OCI-LY1 (cell line): Measurements from ENCODE around the gene PRKAR2B.
A peak's percentile ranks its signal among the peaks of the same experiment; 100 is the strongest.

Experiments
- H2AFZ ChIP-seq: fragments of 200-600 bp; sonication (generic), shearing (Covaris generic); 2 replicates; pipeline ENCODE4 v1.6.0; 2014; ENCODE audit warnings: antibody characterized with exemption, mild to moderate bottlenecking, low read length
- H3F3A ChIP-seq: fragments of 200-600 bp; sonication (generic), shearing (Covaris generic); 2 replicates; pipeline ENCODE4 v1.6.0; 2014; ENCODE audit warnings: mild to moderate bottlenecking, antibody characterized with exemption, low read length, moderate library complexity; ENCODE audit not compliant: insufficient read depth
- H3K27ac ChIP-seq: fragments of 200-600 bp; sonication (generic); 2 replicates; pipeline ENCODE4 v1.5.1; 2014; ENCODE audit warnings: low read length, mixed run types, mild to moderate bottlenecking, low read depth; ENCODE audit not compliant: poor library complexity, severe bottlenecking
- H3K27me3 ChIP-seq: fragments of 200-600 bp; sonication (generic); 2 replicates; pipeline ENCODE4 v1.6.0; 2014; ENCODE audit warnings: antibody characterized with exemption, mild to moderate bottlenecking, low read length, moderate library complexity; ENCODE audit not compliant: insufficient read depth
- H3K36me3 ChIP-seq: fragments of 200-600 bp; sonication (generic); 2 replicates; pipeline ENCODE4 v1.6.1; 2014; ENCODE audit warnings: mild to moderate bottlenecking, antibody characterized with exemption, low read length, moderate library complexity, mixed read lengths; ENCODE audit not compliant: insufficient read depth
- H3K4me1 ChIP-seq: fragments of 200-600 bp; sonication (generic); 2 replicates; pipeline ENCODE4 v1.5.1; 2014; ENCODE audit warnings: mild to moderate bottlenecking, low read length, moderate library complexity; ENCODE audit not compliant: insufficient read depth, severe bottlenecking
- H3K4me2 ChIP-seq: fragments of 200-600 bp; sonication (generic), shearing (Covaris generic); 2 replicates; pipeline ENCODE4 v1.6.1; 2014; ENCODE audit warnings: low read length
- H3K4me3 ChIP-seq: fragments of 200-600 bp; sonication (generic); 2 replicates; pipeline ENCODE4 v1.5.1; 2014; ENCODE audit warnings: low read length, low read depth, mild to moderate bottlenecking, mixed read lengths; ENCODE audit not compliant: poor library complexity, severe bottlenecking
- H3K79me2 ChIP-seq: fragments of 200-600 bp; shearing (Covaris generic); 2 replicates; pipeline ENCODE4 v1.6.1; 2016; ENCODE audit warnings: mixed run types, low read length, mixed read lengths; ENCODE audit not compliant: insufficient read depth
- H3K9ac ChIP-seq: fragments of 200-600 bp; sonication (generic), shearing (Covaris generic); 2 replicates; pipeline ENCODE4 v1.6.1; 2014; ENCODE audit warnings: mild to moderate bottlenecking, low read length, mixed read lengths
- H3K9me2 ChIP-seq: fragments of 200-600 bp; sonication (generic), shearing (Covaris generic); 2 replicates; pipeline ENCODE4 v1.6.1; 2014; ENCODE audit warnings: low read depth, mild to moderate bottlenecking, low read length, mixed read lengths
- H3K9me3 ChIP-seq: fragments of 200-600 bp; shearing (Covaris generic); 2 replicates; pipeline ENCODE4 v1.6.1; 2014; ENCODE audit warnings: low read length, mixed read lengths
- H4K20me1 ChIP-seq: fragments of 200-600 bp; sonication (generic), shearing (Covaris generic); 2 replicates; pipeline ENCODE4 v1.6.0; 2016; ENCODE audit warnings: mild to moderate bottlenecking, low read length; ENCODE audit not compliant: insufficient read depth
- EZH2 ChIP-seq: fragments of 200-600 bp; sonication (generic), shearing (Covaris generic); IDR thresholded peaks from 2 replicates; pipeline ENCODE4 v1.8.0; 2017; ENCODE audit warnings: borderline replicate concordance, mixed run types, mild to moderate bottlenecking, antibody characterized with exemption, low read length, moderate library complexity, mixed read lengths
- TF ChIP-seq, protein P1 (sequence below): fragments of 200-600 bp; sonication (generic), shearing (Covaris generic); IDR thresholded peaks from 2 replicates; pipeline ENCODE4 v1.5.1; 2017; ENCODE audit warnings: mild to moderate bottlenecking, antibody characterized with exemption, low read length, moderate library complexity, mixed read lengths

Gene PRKAR2B

DNA sequence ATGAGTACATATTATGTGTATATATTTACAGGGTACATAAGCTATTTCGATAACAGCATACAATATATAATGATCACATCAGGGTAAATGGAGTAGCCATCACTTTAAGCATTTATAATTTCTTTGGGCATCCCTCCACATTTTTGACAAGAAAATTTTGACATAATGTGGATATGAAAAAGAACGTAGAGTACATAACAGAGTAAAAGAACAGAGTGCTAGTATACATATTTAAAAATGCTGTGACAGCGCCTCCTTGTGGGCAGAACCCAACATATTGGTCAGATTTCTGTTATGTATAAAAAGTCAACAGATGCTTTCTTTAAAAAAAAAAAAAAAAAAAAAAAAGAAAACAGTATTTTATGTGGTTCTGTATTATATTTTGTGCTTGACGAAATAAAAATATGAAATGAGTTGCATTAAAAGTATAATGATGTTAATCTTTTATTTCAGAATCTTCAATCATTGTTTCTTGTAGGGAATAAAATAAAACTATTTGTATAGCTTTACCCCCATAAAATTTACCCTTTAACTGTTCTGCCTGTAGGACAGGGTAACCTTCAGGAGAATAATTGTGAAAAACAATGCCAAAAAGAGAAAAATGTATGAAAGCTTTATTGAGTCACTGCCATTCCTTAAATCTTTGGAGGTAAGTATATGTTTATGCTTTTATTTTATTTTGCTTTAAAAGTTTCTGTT, 106.0 kb downstream of the PRKAR2B start:
- no peaks in the 10 kb centered on the region for H4K20me1 ChIP-seq
- no peaks in the 10 kb centered on the region for H3K36me3 ChIP-seq
- no peak for TF ChIP-seq EZH2
- TF ChIP-seq, protein P1, sequence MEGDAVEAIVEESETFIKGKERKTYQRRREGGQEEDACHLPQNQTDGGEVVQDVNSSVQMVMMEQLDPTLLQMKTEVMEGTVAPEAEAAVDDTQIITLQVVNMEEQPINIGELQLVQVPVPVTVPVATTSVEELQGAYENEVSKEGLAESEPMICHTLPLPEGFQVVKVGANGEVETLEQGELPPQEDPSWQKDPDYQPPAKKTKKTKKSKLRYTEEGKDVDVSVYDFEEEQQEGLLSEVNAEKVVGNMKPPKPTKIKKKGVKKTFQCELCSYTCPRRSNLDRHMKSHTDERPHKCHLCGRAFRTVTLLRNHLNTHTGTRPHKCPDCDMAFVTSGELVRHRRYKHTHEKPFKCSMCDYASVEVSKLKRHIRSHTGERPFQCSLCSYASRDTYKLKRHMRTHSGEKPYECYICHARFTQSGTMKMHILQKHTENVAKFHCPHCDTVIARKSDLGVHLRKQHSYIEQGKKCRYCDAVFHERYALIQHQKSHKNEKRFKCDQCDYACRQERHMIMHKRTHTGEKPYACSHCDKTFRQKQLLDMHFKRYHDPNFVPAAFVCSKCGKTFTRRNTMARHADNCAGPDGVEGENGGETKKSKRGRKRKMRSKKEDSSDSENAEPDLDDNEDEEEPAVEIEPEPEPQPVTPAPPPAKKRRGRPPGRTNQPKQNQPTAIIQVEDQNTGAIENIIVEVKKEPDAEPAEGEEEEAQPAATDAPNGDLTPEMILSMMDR, result peak; percentile 84
- H3F3A ChIP-seq, result no peaks in the 10 kb centered on the region
- H2AFZ ChIP-seq, result no peak overlapping the region
- no peak overlapping the region for H3K9ac ChIP-seq
- H3K4me1 ChIP-seq, result peaks cover 7% of the 10 kb centered on the region
- H3K27me3 ChIP-seq, result no peaks in the 10 kb centered on the region
- no peak overlapping the region for H3K27ac ChIP-seq
- no peak overlapping the region for H3K4me2 ChIP-seq
- no peaks in the 10 kb centered on the region for H3K79me2 ChIP-seq
- no peaks in the 10 kb centered on the region for H3K9me3 ChIP-seq
- no peaks in the 10 kb centered on the region for H3K9me2 ChIP-seq
- no peak overlapping the region for H3K4me3 ChIP-seq

DNA sequence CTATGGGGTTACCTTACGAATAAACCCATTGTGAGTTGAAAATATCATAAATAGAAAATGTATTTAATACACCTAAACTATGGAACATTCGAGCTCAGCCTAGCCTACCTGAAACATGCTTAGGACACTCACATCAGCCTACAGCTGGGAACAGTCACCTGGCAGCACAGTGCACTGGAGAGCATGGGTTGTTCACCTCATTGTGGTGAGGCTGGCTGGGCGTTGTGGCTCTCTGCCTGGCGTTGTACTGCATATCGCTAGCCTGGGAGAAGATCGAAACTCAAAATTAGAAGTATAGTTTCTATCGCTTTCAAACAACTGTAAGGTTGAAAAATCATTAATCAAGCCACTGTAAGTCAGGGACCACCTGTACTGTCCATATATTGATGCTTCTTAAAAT, 107.0 kb downstream of the PRKAR2B start:
- no peak overlapping the region for H3K27ac ChIP-seq
- H3K36me3 ChIP-seq, result no peaks in the 10 kb centered on the region
- no peak overlapping the region for H3K4me3 ChIP-seq
- H3K9me2 ChIP-seq, result no peaks in the 10 kb centered on the region
- TF ChIP-seq EZH2, result no peak
- TF ChIP-seq, protein P1, result no peak
- no peak overlapping the region for H3K4me2 ChIP-seq
- peaks cover 7% of the 10 kb centered on the region for H3K4me1 ChIP-seq
- H3K79me2 ChIP-seq, result no peaks in the 10 kb centered on the region
- no peaks in the 10 kb centered on the region for H3K27me3 ChIP-seq
- H3K9me3 ChIP-seq, result no peaks in the 10 kb centered on the region
- no peak overlapping the region for H3K9ac ChIP-seq
- no peaks in the 10 kb centered on the region for H3F3A ChIP-seq
- H2AFZ ChIP-seq, result no peak overlapping the region
- H4K20me1 ChIP-seq, result no peaks in the 10 kb centered on the region

DNA sequence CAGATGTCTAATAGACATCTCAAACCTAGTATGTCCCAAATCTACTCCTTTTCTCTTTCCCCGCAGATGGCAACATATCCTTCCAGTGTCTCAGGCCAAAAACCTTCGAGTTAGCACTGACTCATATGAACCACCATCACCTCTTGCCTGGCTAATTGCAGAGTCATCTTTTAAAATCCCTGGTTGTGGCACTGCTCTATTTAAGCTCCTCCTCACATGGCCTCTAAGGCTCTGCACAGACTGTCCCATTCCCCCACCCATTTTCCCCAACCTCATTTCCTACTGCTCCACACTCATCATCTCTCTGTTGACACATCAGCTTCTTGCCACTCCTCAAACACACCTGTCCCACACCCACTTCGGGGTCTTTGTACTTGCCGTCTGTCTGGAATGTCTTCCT, 107.5 kb downstream of the PRKAR2B start:
- Histone ChIP-seq H3K79me2 (no peaks in the 10 kb centered on the region), H3F3A (no peaks in the 10 kb centered on the region), H4K20me1 (no peaks in the 10 kb centered on the region), H2AFZ (no peak overlapping the region), H3K9me2 (no peaks in the 10 kb centered on the region), H3K9me3 (no peaks in the 10 kb centered on the region), H3K4me1 (peaks cover 7% of the 10 kb centered on the region), H3K27ac (no peak overlapping the region), H3K4me2 (no peak overlapping the region), H3K4me3 (no peak overlapping the region), H3K9ac (no peak overlapping the region), H3K36me3 (no peaks in the 10 kb centered on the region), H3K27me3 (no peaks in the 10 kb centered on the region)
- TF ChIP-seq EZH2, result no peak
- TF ChIP-seq, protein P1, result no peak
